ENCODE results near the gene ARHGAP22.

ARHGAP22 gene

DNA sequence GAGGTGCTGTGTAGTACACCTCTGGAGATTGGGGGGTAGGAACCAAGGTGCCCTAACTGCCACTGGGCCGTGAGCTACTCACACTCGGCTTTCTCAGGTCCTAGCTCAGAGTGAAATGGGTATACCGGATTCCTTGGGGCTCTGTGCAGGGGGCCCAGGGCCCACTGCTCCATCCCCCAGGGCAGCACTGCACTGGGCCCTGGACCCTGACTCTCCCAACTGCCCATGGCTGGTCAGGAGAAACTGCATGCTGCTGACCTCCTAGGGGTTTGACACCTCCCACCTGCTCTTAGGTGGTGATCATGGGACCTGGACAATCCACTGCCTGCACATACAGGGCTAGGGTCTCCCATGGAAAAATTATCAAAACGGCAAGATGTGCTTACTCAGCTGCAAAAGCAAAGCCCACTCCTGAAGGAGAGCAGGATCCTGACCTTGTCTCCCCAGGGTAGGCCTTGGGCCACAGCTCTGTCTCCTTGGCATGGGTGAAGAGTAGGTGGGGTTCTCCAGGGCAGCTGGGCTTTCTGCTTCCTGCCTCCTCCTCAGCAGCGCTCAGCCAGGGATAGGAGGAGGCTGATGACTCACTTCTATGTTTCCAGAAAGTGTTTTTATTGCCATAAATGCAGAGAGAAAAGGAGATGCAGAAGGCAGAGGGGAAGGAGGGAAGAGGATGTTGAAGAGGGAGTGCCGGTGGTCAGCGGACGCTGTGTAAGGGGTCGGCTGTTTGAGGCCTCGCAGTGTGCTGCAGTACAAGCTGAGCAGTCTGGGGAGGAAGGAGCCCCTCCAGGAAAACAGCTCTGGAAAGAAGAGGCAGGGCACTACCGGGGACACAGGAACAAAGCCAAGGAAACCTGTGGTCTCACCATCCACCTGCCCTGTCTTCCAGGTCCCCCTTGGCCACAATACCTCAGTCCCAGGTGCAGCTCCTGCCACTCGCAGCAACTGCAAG, 107.8 kb downstream of the ARHGAP22 start:
- peak; percentile 93 for DNase-seq (ENCODE audit: low spot score)

DNA sequence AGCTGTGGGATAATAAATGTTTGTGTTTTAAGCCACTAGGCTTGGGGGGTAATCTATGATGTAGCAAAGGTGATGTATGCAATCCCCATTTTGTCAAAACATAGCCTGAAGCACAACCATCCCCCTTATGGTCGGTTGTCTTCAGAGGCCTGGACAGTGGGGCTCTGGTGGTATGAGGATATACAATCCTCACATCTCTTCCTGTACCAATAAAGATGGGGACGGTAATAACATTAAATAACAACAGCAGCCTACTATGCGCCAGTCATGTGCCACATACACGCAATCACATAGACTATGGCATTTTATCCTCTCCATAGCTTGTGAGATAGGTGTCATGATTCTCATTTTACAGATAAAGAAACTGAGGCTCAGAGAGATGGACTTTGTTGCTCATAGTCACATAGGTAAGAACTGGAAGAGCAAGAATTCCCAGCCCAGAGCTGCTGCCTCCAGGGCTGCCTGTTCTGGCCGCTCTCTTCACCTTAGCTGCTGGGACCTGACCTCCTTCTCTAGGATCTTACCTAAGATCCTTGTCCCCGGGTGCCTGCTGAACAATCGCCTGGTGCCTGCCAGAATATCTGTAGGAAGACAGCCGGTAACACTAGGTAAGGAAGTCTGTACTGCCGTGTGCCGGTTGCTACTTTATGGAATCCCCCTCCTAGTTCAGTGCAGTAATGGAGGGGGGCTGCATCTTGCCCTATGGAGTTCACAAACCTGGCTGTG, 108.6 kb downstream of the ARHGAP22 start:
- DNase-seq (ENCODE audit: low spot score): no peak

DNA sequence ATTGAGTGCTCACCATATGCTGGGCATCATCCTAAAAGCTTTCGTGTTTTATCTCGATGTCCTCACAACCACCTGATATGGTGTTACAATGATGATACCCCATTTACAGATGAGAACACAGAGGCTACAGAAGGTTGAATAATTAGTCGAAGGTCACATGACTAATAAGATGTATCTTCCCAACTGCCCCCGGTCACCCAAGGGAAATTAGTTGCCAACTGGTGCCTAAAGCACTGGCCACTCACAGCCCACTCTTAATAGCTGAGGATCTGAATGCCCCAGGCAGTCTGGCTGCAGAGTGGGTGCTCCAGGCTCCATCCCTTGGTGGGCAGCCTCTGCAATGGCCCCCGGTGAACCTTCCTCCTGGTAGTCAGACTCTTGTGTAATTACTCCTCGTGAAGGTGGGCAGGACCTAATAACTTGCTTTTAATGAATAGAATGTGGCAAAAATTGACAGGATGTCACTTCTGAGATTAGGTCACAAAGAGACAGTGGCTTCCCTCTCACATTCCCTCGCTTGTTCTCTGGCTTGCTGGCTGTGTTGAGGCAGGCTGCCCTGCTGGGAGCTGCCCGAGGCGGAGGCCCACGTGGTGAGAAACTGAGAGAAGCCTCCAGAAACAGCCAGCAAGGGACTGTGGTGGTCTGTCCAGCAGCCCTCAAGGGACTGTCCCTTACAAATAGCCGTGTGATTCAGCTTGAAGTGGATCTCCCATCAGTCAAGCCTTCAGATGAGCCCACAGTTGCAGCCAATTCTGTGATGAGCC, 109.4 kb downstream of the ARHGAP22 start:
- no peak for DNase-seq (ENCODE audit: low spot score)

DNA sequence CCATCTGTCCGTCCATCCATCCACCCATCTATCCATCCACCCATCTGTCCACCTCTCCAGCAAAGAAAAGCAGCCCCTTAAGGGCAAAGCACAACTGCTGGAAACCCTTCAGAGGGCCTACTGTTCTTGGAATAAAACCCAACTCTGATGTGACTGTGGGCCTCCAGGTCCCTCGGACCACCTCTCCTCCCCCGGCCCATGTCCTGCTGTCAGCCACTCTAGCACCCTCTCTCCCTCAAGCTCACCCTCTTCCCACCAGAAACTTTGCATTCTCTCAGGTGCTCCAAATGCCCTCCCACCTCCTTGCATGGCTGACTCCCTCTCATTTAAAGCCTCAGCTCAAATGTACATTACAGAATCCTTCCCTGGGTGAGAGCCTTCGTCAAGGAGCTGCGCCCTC, 110.3 kb downstream of the ARHGAP22 start:
- DNase-seq (ENCODE audit: low spot score): no peak

DNA sequence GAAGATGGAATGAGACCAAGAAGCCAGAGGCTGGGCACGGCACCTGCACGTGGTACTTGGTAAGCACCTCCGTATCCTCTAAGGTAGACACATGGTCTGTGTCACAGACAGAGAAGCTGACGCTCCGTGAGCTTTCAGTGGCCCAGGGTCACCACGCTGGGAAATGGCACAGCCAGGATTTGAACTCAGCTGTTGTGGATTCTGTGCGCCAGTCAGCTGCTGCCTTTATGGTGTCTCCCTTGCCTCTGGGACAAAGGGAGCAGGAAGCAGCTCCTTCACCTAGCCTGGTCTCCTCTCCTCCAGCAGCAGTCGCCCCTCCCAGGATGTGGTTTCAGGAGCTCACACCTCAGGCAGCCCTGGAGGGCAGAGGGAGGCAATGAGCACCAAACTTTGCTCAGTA, 110.8 kb downstream of the ARHGAP22 start:
- DNase-seq (ENCODE audit: low spot score): no peak

DNA sequence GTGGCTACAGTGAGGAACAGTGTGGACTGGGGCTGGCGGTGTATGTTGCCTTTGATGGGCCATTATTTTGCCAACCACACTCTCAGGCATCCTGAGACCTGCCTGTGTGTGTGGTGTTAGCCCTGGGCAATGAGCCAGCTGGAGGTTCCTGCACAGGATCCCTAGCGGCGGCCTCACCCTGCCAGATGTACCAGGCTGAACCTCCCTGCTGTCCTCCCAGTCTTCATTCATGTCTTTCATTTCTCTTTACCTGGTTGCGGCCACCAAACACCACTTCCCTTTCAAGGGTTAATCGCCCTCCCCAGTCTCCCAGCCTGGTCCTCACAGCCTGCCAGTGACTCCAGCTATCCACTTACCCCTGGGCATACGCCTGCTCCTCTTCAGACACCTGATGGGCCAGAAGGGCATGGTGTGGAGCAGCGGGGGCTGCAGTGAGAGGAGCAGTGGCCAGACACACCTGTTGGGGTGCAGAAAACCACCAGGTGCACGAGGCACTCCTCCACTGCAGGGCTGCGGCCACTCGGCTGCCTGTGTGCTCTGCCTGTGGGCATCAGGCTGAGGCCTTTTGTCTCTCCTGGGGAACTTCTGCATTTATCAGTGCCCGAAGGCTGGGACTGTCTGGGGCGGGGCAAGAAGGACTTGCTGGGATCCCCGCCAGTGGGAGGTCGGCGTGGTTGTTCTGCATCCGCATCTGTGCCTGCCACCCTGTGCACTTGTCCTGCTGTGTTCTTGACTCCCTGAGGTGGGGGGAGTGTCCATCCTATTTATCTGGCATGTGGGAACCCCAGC, 111.6 kb downstream of the ARHGAP22 start:
- DNase-seq (ENCODE audit: low spot score): no peak

DNA sequence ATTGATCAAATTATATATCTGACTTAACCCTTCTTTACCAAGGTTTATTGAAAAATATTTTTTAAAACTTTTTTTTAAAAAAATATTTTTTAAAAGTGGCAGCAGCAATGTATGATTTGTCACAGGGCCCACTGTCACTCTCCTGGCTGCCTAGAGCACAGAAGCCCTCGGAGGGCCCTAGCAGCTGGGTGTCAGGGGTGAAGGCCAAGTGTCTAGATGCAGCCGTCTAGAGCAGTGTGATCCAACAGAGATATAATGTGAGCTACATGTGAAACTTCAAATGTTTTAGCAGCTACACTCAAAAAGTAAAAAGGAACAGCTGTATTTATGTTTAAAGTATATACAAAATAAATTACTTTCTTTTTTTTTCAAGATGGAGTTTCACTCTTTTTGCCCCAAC, 112.7 kb downstream of the ARHGAP22 start:
- DNase-seq (ENCODE audit: low spot score): no peak

DNA sequence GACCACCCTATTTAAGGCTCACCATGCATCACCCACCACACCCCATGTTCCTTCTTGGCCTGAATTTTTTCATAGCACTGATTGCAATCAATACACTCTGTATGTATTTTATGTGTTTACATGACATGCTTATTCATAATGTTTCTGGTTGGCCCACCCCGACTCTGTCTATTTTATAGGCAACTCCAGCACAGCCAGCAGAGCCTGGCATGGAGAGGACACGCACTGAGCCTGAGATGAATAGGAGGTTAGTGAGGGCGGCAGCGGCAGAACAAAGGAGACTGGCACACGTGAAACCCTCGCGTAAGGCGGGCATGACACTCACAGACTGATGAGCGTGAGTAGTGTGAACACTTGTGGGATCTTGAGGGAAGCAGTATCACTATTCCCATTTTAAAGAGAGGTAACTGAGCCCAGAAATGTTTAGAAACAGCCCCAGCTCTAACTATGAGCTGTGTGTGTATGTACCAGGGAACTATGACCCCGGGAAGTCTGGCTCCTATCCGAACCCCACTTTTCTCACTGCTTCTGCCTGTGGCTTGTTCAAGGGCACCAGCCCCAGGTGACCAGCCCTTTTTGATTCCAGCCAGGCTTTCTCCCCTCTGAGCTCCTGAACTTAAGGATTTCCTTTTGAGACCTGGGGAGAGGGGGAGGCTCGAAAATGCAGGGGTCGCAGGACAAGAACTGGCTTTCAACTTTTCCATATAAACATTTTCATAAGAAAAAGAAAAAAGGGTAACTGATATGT, 113.3 kb downstream of the ARHGAP22 start:
- DNase-seq (ENCODE audit: low spot score): no peak

DNA sequence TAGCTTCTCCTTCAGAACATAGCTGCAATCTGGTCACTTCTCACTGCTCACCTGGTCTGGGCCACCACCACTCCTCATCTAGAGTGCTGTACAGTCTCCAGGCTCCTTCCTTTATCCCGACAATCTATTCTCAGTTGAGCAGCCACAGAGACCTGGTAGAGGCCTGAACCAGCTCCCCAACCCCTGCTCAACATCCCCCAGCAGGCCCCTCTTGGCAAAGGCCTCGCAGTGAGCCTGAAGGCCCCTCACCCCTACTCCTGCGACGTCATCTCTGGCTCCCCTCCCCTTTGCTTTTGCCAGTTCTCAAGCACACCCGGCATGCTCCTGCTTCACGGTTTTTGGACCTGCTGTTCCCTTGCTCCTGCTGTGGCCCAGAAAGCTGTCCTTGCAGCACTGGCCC, 113.9 kb downstream of the ARHGAP22 start:
- DNase-seq (ENCODE audit: low spot score): no peak

DNA sequence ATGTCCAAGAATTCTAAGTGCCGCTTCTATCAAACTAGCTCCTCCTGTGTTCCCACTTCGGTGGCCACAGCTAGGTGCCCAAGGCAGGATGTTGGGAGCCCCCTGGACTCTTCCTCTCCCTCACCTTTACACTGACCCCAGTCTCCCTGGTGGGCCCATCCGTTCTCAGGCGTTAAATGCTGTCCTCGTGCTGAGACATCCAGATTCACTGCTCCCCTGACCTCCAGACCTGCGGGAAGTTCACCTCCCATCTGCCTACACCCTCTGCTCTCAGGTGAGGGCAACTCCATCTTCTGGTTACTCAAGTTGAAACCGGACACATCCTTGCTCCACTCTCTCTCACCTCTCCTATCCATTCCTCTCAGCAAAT, 114.3 kb downstream of the ARHGAP22 start:
- no peak for DNase-seq (ENCODE audit: low spot score)

DNA sequence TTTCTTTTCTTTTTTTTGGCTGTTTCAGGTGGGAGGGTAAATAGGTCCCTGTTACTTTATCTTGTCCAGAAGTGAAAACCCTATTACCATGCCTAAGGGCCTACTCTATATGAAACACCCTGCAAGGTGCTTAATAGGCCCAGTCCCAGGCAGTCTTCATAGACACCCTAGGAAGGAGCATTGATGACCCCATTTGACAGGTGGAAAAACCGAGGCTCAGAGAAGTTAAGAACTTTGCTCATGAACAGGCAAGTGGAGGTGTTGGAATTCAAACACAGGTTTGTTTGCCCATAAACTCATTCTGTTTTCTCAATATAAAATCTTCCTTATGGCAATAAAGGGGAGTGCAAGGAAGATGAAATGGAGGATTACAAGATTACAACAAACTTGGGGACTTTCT, 115.8 kb downstream of the ARHGAP22 start:
- no peak for DNase-seq (ENCODE audit: low spot score)

DNA sequence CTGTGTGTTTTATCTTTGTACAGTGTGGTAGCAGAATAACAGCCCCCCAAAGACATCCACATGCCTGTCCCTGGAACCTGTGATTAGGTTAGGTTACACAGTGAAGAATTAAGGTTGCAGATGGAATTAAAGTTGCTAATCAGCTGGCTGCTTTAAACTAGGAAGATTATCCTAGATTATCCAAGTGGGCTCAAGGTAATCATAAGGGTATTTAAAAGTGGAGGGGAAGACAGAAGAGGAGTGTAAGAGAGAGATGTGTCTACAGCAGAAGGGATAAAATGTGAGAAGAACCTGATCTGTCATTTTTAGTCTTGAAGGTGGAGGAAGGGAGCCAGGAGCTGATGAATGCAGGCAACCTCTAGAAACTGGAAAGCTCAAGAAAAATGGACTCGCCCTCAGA, 117.6 kb downstream of the ARHGAP22 start:
- DNase-seq (ENCODE audit: low spot score): no peak

DNA sequence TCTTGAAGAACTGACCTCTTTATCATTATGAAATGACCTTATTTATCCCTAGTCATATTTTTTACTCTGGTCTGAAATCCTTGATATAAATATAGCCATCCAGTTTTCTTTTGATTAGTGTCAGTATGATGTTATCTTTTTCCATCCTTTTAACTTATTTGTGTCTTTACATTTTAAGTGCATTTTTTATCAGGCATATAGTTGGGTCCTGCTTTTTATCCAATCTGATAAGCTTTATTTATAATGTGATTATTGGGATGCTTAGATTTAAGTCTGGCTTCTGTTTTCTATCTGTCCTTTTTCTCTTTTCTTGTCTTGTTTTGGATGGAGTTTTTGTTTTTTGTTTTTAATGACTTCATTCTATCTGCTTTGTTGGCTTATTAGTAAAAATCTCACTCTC, 119.2 kb downstream of the ARHGAP22 start:
- no peak for DNase-seq (ENCODE audit: low spot score)

DNA sequence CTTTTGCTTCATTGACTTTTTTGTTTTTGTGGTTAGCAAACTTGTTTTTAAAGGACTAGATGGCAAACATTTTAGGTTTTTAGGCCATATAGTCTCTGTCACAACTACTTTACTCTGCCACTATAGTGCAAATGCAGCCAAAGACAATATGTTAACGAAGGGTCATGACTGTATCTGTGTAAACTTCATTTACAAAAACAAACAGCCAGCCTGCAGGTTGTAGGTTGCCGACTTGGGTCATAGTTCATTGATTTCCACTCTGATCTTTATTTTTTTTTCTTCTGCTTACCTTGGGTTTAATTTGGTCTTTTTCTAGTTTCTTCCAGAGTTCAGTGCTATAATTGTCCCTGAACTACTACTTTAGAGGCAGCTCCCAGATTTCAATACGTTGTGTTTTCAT, 120.0 kb downstream of the ARHGAP22 start:
- DNase-seq (ENCODE audit: low spot score): no peak

DNA sequence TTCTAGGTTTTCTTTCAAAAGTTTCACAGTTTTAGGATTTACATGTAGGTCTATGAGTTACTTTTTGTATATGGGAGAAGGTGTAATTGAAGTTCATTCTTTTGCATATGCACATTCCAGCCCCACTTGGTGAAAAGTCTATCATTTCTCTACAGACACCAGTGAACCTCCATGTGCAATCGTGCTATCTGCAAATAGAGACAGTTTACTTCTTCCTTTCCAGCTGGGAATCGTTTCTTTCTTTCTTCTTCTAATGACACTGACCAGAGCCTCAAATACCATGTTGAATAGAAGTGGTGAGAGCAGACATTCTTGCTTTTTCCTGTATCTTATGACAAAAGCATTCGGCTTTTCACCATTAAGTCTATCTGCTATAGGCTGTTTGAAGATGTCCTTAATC, 122.7 kb downstream of the ARHGAP22 start:
- no peak for DNase-seq (ENCODE audit: low spot score)

DNA sequence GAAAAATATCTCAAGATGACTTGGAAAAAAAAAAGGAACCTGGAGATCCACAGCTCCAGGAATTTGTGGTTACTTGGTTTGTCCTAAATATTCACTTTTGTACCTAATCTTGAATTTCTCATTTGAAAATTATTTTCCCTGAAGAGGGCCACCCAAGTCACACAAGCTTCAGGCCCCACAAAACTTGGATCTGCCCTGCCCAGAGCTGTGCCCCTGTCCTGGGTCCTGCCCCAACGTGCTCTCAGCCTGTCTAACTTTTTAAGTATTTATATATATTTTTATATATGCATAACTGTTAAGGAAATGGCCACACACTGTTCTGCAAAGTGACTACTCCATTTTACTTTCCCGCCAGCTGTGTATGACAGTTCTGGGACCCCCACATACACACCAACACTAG, 123.5 kb downstream of the ARHGAP22 start:
- DNase-seq (ENCODE audit: low spot score): no peak

DNA sequence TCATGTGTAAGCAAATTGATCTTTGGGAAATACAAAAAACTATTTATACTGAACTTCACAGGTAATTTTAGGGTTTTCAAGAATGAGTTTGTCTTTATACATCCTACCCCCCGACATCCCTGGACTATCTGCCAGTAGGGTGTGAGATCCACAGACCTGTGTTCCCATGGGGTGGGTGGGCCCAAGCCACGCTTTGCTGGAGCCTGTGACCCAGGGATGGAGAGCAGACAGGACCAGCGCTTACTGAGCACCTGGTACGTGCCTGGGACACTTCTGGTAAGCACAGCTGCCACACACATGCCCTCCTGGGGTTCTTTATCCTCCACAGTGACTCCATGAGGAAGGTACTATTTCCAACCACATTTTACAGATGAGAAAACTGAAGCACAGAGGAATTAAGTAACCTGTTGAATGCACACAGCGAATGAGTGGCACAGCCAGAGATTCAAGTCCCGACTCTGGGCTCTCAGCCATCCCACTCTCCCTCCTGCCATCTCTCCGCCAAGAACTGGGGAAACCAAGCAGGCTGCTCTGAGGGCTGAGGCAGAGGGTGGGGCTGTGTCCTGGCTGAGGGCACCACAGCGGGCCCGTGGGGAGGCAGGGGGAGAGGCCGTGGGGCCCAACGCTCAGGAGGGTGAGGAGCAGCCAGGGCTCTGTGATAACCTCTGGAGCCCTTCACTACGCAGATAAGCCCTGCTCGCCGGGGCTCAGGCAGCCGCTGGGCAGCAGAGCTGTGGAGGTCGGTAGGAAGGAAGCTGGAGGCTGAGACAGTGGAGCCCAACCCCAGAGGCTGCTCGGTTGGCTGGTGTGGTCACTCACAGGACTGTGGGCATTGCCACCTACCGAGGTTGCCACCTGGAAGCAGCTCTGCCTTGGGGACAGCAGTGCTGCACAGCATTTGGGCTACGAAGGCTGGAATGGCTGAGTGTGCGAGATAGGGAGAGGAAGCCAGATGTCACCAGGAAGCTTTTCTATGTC, 124.2 kb downstream of the ARHGAP22 start:
- DNase-seq (ENCODE audit: low spot score): no peak

DNA sequence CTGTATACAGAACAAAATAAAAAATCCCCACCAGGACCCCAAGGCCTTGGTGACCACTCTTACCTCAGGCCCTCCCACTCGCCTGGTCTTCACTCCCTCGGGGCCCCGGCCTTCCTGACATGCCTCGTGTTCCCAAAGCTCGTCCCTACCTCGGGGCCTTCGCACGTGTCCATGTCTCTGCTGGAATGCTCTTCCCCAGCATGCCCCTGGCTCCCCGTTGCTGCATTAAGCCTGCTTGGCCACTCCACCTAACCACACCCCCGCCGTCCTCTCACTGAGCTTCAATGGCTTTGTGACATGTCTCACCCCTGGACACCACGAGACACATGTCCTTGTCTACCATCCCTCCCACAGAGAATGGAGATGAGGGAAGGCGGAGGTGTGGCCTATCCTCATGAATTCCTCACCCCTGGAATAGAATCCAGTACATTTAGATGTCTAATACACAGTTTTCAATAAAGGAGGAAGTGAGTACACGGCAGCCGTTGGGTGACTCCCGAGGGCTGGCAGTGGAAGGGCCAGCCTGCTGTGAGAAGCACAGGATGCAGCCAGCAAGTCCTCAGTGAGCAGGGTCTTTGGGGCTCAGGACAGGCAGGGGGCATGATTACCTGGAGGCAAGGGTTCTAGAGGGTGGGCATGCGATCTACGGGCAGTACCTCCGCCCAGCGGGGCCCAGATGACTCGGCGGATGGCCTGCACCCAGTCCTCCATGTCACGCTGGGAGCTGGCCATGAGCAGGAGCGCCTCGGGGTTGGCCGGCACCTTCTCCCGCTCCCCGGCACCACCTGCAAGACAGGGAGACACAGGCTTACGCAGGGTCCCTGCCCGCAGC, 125.7 kb downstream of the ARHGAP22 start:
- no peak for DNase-seq (ENCODE audit: low spot score)

DNA sequence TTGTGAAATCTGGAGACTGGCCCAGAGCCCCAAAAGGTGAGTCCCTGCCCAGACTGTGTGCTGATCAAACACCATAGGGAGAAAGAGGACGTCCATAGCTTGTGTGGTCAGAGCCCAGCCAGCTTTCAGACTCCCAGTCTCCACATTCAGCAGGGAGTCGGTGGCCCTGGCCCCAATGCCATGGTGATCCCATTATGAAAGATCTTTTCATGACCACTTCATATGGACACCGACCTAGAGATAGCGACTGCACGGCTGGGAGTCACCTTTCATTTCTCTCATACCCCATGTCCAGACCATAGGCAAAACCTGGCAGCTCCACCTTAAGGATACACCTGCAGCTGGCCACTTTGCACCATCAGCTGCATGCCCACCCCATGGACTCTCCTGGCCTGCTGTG, 126.4 kb downstream of the ARHGAP22 start:
- DNase-seq (ENCODE audit: low spot score): no peak

Data from GM03348 (cell line).